NCI-H2227 (cell line): ENCODE data around the gene FBXW8.

Experiments used
- DNase-seq: peaks from one replicate; lab custom pipeline; 2025; ENCODE audit not compliant: unreplicated experiment; lab: John Stamatoyannopoulos, UW

The FBXW8 gene

DNA sequence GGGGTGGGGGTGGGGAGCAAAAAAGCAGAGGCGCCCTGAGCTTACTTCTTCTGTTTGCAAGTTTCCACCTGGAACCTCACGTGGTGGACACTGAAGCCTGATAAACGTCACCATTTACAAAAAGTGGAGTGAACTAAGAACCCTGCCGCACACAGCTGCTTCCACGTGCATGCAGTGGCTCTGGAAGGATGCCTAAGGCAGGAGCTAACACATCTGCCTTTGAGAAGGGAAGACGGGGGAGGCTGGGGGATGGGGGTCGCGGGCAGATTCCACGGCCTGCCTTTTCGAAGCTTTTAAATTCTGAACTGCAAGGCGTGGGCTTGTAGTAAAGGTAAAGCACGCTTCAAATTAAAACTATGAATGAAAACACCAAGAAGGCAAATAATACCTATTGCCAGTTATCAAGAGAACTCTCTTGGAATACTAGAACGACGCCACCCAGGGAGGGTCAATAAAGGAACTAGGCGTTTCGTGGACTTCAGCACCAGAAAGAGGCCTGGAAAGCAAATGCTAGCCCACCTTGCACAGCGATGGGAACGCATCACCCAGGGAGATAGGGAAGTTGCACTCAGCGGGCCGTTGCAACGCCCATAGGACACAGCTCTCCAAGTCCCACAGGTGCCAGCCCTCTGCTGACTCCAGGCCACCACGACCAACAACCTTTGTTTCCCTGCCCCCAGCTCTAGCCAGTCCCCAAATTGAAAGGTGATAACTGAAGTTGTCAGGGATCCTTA is 126.7 kb downstream of the FBXW8 start:
- DNase-seq, result no peak

DNA sequence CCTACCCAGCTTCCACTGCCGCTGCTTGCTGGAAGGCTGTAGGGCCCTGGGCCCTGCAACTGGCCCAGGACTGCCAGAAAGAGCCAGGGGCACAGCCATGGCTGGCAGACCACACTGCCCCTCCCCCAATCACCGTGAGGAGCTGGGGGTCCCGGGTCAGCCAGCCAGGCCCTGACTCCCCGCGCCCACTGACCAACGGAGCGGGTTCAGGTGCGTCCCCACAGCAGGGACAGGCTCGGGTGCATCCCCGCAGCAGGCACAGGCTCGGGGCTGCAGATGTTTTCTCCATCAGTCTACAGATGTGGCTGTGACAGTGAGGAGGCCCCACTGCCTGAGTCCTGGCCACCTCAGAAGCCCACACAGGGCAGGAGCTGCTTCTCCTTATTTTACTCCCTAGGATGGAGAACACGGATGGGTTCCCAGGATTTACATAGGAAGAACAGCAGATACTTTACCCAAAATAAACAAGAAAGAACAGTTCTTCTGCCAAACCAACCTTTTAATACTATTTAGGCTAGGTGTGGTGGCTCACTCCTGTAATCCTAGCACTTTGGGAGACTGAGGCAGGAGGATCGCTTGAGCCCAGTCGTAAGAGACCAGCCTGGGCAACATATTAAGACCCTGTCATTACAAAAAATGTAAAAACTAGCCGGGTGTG is 127.4 kb downstream of the FBXW8 start:
- DNase-seq, result no peak

DNA sequence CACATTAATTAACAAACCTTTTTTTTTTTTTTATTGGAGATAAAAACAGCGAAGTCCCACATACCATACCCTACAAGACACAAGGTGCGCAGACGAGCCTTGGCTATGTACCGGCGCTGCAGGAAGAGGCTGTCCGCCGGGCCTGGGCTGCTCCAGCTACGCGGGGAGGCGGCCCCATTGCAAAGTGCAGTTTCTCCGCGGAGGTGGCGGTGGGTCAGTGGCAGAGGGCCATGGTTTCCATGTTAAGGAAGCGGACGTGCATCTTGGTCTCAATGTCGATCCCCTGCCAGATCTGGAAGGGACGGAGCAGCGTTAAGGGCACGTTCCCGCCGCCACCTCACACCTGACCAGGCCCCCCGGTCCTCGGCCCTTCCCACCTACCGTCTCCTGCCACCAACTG is 128.2 kb downstream of the FBXW8 start:
- DNase-seq, result no peak

DNA sequence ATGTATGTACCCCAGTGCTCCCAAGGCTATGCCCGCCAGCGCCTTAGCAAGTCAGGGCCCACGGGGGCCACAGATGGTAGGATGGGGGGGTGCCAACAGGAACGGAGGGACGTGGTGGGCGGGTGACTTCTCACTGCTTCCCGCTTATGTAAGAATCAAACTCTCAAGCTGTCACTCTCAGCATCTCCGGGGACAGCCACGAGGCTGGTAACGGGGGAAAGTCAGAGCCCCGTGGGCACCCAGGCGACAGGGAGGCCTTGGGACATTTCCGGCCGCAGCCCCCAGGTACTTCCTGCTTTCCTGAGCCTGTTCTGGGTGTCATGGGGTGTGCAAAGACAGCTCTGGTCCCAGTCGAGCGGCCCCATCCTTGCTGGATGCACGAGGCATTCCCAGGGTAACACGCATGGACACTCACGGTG is 129.2 kb downstream of the FBXW8 start:
- no peak for DNase-seq

DNA sequence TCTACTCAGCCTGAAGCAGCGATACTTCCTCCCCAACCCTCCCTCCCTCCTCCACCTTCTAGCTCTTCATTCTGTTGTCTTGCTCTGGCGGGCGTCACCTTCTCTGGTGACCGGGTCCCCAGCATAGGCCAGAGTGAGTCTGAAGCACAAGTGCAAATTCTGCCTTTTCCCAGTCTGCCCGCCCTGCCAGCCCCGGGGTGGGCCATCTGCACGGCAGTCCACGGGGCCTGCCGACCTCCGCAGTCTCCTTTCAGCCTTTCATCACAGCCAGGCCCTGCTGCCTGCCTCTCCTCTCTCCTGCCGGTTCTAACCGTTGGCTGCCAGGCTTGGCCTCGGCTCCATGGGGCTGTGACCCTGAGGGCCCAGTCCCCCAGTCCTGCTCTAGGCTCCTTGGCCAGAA is 129.7 kb downstream of the FBXW8 start:
- no peak for DNase-seq

DNA sequence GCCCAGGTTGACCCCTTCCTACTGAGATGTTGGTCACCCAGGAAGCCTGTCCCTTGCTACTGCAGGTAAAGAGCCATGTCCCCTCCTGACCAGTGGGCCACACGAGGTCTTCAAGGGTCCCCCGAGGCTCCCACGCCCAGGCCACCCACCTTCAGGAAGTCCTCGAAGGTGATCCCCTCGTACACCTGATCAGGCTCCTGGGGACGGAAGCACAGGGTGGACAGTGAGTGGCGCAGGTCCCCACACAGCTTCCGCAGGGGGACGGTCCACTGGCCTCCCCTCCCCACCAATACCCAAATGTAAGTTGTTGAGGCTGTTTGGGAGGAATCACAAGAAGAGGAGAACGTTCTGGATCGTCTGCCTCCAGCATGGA is 131.0 kb downstream of the FBXW8 start:
- no peak for DNase-seq

DNA sequence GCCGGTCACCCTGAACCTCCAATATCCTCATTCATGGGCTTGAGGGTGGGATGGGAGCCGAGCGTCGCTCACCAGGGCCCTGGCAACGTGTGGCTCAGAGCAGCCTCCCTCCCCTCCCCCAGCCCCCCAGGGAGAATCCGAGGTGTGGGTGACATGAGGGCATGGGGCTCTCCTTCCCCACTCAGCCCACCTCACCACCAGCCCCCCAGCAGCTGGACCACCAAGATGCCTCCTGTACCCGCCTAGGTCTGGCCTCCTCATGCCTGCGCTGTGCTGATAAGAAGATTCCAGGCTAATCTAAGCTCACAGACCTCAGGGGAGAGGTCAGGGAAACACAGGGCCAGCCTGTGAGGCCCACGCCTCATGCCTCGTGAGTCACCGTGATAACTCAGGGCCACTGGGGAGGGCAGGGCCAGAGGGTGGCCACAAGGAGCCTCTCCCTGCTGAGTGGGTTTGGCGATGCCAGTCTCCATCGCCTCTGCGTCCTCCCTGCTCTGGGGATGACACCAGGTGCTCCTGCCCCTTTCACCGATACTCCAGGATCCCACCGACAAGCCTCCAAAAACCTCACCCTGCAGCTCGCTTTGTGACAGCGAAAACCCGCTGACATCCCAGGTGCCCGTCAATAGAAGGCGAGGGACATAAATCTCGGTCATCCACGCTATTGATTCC is 131.6 kb downstream of the FBXW8 start:
- no peak for DNase-seq

DNA sequence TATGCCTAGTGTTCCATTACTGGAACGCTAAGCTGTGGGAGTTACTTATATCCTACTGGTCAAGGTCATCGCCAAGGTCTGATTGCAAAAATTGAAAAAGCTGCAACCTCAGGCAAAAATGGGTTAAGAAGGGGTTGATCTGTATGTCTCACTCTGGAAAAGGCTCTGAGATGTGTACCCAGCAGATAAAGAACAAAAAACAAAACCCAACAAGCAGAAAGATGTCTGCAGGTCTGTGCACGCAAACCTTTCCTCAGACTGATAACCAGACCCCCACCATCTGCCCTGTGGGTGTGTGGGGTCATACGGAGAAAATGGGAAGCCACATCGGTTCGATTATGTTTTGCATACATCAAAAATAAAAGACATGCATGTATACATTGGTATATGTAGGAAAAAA is 132.1 kb downstream of the FBXW8 start:
- no peak for DNase-seq

DNA sequence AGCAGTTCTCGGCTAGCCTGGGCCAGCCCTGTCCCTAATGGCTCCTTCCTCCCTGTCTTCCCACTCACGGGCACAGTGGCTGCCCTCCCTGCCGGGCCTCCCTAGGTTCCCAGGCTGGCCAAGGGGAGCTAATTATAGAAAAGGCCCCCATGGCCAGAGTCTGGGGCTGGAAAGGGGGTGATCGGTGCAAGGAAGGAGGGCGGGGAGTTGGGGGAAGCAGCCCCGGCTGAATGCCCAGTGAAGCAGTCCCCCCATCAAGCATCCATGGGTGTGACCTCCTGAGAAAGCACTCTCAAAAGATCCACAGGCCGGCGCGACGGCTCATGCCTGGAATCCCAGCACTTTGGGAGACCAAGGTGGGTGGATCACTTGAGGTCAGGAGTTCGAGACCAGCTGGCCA is 133.6 kb downstream of the FBXW8 start:
- DNase-seq, result no peak

DNA sequence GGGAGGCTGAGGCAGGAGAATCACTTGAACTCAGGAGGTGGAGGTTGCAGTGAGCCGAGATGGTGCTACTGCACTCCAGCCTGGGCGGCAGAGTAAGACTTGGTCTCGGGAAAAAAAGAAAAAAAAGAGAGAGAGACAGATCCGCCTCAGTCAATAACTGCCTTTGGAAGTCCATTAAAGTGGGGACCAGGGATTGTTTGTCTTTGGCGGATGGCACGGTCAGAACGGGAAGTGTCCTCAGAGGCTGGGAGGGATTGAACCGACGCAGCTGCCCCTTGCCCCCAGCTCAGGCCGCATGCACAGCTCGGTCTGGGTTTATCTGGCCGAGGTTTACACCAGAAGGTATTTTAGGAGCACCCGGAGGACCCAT is 134.0 kb downstream of the FBXW8 start:
- DNase-seq, result no peak

DNA sequence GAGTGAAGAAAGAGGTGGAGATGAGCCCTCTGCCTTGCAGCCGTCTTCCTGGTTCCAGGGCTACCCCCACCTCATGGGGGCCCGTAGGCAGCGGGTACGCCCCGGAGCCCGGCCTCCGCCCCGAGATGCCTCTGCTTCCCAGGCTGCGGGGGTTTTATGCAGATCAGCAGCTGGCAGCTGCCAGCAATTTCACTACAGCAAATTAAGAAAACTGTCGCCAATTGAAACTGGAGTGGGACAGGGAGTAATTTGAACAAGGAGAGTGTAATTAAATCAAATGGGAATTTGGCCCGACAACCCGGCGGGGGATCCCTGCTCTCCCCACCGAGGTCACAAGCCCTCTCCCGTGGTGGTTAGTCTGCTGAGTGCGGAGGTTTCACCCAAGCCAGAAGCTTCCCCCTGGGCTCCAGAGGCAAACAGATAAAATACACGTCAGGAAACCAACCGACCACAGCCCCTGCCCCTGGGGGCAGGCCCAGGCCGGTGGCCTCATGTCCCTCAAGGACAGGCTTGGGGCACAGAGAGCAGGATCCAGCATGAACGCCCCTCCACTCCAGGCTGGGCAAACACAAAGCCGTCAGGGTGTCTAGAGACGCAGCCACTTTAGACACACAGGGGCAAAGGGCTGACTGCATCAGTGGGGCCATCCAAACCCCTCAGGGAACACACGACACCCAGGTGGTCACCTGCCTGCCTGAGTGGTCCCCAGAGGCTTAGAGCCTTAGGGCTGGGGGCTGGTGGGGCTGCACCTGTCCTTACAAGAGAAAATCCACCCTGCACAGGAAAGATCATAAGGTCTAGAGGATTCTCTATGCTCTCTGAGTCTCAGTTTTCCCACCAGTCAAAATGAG is 134.6 kb downstream of the FBXW8 start:
- DNase-seq, result peak; percentile 35

DNA sequence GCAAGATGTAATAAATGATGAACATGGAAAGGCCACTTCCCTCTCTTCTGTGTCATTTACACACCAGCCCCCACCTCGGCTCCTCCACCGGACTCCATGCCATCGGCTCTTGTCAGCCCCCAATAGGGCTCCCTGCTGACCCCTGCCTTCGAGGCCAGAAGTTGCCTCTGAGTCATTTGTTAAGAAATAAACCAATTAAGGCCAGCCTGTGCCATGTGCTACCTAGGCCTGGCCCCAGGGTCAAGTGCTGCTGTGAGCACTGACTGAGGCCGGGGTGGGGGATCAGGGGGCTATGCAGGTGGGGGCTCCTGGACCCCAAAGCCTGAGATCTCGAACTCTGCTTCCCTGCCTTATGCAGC is 135.2 kb downstream of the FBXW8 start:
- no peak for DNase-seq

DNA sequence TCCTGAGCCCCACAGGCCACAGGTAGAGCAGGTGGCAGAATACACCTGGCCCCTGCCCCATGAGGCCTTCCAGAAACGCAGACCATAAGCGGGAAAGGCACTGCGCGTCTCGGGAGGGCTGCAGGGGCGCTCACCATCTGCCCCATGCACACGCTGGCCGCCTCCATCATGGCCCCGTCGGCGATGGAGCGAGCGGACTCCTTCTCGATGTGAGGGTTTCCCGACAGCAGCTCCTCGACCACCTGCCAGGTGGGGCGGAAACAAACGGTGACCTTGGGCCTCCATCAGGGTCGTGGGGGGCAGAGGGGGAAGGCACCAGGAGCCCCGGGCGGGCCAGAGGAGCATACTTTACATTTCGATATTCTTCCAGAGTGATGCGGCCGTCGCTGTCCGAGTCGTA is 135.7 kb downstream of the FBXW8 start:
- no peak for DNase-seq

DNA sequence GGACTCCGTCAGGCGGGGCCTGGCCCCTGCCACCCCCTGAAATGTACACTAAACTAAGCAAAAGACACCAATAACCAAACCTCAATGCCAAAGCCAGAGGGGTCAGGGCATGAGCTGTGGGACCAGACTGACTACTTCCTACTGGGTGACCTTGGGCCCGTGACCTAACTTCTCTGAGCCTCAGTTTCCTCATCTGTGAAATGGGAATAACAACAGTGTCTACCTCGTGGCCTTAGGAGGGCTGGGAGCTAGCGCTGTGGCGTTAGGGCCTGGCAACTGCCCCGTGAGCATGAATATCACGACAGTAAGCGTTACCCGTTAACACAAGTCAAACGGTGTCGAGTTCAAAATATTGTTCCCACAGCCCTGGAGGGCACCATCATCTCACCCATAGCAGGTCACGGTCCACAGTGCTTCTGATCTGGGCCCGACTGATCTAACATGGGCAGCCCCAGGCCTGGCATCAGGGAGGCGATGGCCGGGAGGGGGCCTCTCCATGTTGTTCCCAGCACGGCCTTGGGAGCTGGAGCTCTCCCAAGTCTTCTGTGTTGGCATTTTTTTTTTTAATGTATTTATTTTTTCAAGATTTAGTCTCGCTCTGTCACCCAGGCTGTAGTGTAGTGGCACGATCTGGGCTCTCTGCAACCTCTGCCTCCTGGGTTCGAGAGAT is 136.2 kb downstream of the FBXW8 start:
- no peak for DNase-seq

DNA sequence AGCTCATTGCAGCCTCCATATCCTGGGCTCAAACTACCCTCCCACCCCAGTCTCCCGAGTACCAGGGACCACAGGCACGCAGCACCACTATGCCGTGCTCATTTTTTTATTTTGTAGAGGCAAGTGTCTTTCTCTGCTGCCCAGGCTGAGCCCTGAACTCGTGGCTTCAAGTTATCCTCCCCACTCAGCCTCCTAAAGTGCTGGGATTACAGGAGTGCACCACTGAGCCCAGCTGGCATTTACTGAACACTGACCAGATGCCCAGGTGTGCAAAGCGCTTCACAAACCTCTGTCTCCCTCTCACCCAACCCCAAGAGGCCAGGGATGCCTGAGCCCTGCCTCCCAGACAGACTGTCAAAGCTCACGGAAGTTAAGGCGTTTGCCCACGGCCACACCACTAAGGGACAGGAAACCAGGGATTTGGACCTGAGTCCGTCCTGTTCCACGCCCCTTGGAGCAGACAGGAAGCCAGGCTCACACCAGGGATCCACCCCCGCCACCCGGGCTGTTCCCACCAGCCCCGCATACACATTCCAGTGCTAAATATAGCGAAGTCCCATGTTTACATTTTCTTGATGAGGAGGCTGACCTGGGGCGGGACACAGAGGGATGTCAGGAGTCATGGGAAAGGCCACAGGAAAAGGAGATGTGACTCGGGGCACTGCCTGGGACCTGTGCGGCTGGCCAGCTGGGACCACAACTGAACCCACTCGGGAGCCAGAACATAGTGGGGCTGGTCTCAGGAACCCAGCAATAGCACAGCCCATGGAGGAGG is 137.2 kb downstream of the FBXW8 start:
- no peak for DNase-seq

DNA sequence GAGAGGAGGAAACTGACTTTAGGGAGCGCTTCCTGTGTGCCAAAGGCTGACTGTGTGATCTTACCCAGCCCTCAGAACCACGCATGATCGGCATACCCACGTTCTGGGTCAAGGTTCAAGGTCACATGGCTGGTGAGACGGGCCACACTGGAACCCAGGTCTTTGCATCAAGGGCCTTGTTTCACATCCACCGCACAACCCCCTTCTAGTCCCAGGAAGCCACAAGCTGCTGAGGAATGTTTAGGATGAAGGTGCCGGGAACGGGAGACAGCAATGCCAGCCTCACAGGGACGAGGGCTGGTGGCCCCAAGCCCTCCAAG is 137.8 kb downstream of the FBXW8 start:
- DNase-seq, result no peak

DNA sequence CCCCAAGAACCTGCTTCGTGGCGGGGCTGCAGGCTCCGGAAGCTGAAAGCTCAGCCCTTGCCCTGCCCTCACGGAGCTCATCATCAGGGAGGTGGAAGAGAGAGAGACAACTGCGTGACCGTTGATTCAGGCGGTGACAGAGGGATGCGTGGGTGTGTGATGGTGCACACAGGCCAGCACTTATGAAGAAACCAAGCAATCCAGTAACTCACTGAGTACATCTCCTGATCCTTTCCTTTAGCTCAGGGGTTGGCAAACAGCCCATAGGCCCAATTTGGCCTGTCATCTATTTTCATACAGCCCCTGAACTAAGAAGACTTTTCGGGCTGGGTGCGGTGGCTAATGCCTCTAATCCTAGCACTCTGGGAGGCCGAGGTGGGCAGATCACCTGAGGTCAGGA is 138.5 kb downstream of the FBXW8 start:
- no peak for DNase-seq

DNA sequence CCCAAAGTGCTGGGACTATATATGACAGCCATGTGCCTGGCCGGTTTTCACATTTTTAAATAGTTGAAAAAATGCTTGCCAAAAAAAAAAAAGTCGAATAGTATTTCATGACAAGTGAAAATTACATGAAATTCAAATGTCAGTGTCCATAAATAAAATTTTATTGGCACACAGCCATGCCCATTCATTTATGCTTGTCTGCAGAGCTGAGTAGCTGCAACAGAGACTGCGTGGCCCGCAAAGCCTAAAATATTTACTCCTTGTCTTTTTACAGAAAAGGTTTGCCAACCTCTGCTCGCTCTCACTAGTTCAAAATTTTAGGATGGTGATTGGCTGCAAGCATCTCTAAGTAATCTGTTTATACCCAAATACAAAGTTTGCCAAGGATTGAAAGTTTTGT is 139.3 kb downstream of the FBXW8 start:
- DNase-seq, result no peak

DNA sequence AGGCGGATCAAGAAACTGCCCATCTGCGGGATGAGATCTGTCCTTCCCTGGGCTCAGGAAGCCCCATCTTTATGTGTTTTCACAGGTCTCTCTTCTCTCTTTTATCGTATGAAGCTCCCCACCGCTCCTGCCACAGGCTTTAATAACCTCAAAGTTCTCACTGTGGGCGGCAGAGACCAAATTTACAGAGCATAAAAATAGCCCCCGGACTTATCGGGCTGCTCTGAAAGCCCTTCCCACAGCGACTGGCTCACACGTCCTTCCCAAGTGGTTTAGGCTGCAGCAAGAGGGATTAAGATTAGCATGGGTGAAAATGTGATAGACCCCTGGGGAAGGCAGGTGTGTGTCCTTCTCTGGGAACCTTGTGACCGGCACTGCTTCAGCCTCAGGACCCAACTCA is 140.6 kb downstream of the FBXW8 start:
- no peak for DNase-seq

DNA sequence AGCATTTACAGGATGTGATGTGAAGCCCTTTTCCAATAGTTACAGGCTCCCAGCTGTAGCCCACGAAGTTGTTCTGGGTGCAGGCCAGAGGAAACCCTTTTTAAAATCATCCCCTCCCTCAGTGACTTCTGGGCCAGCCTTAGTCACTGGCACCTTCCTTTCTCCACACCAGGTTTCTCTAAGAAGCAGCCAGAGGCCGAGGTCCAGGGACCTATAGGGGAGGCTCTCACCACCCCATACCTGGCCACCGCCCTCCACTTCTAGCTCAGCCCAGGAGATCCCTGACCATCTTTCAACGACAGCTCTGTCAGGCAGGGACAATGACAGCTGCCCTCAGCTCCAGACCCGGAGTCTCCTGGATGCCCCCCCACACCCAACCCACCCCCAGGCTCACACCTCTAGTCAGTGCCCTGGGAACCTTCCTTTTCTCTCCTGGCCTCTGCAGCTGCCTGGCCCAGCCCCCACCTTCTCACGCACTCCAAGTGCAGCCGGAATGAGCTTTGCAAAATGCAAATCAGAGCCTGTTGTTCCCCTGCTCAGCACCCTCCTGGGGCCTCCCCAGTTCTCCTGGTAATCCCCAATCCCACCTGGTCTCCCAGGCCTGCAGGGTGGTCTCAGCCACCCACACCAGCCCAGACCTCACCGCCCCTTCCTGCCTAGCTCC is 141.8 kb downstream of the FBXW8 start:
- no peak for DNase-seq
